Measurements from ENCODE around the gene IGFL2.

IGFL2 gene

GRCh38 chr19:46134527-46134926 is 13.5 kb upstream of the IGFL2 start:
- no peak for DNase-seq (ENCODE audit: low spot score)
- H3K27ac ChIP-seq: no peak overlapping the region
- ChIA-PET CTCF (no interaction called here), POLR2A (ENCODE audit: low non-redundant PET) (interaction anchor here (0.7 kb wide), 1 partner anchor 14 kb away, joined by 3 read pairs; the partner anchor contains the start of gene IGFL2)
- TF ChIP-seq, protein P1, sequence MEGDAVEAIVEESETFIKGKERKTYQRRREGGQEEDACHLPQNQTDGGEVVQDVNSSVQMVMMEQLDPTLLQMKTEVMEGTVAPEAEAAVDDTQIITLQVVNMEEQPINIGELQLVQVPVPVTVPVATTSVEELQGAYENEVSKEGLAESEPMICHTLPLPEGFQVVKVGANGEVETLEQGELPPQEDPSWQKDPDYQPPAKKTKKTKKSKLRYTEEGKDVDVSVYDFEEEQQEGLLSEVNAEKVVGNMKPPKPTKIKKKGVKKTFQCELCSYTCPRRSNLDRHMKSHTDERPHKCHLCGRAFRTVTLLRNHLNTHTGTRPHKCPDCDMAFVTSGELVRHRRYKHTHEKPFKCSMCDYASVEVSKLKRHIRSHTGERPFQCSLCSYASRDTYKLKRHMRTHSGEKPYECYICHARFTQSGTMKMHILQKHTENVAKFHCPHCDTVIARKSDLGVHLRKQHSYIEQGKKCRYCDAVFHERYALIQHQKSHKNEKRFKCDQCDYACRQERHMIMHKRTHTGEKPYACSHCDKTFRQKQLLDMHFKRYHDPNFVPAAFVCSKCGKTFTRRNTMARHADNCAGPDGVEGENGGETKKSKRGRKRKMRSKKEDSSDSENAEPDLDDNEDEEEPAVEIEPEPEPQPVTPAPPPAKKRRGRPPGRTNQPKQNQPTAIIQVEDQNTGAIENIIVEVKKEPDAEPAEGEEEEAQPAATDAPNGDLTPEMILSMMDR (conservative IDR thresholded peaks at IDR 0.05; ENCODE audit: low read depth): no peak

DNA sequence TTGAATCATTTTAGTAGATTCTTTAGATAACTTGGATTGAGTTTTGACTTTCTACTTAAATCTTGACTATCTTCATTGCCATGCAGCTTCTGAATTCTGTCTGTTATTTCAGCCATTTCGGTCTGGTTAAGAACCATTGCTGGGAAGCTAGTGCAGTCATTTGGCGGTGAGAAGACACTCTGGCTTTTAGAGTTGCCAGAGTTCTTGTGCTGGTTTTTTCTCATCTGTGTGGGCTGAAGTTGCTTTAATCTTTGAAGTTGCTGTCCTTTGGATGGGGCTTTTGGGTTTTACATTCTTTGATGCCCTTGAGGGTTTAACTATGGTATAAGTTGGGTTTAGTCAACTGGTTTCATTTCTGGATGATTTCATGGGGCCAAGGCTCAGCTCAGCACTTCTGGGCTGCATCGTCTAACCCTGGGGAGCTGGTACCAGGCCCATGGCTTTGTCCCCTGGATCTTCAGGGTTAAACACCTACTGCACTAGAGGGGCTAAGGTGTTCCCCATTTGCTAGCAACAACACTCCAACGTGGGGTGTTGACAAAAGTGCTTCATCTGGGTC is 10.0 kb upstream of the IGFL2 start:
- TF ChIP-seq, protein P1 (conservative IDR thresholded peaks at IDR 0.05; ENCODE audit: low read depth): no peak
- ChIA-PET POLR2A (ENCODE audit: low non-redundant PET) (no interaction called here), CTCF (interaction anchor here (1.0 kb wide), 1 partner anchor 61 kb away, joined by 3 read pairs; no protein-coding TSS in a partner anchor)
- DNase-seq (ENCODE audit: low spot score): no peak
- no peak overlapping the region for H3K27ac ChIP-seq

- ChIA-PET CTCF (no interaction called here), POLR2A (ENCODE audit: low non-redundant PET) (no interaction called here)
- H3K27ac ChIP-seq: no peak overlapping the region
- DNase-seq (ENCODE audit: low spot score): no peak
- TF ChIP-seq, protein P1 (conservative IDR thresholded peaks at IDR 0.05; ENCODE audit: low read depth): no peak
Observed at GRCh38 chr19:46141421-46141820, 6.6 kb upstream of the IGFL2 start.

- CTCF ChIA-PET: interaction anchor here (0.7 kb wide), 1 partner anchor 491 kb away, joined by 3 read pairs; no protein-coding TSS in a partner anchor
- TF ChIP-seq, protein P1 (conservative IDR thresholded peaks at IDR 0.05; ENCODE audit: low read depth): no peak
- no peak overlapping the region for H3K27ac ChIP-seq
- DNase-seq (ENCODE audit: low spot score): no peak
- POLR2A ChIA-PET (ENCODE audit: low non-redundant PET): interaction anchor here (0.6 kb wide), 1 partner anchor 325 kb away, joined by 7 read pairs; no protein-coding TSS in a partner anchor
Observed at GRCh38 chr19:46142294-46142693, 5.7 kb upstream of the IGFL2 start.

DNA sequence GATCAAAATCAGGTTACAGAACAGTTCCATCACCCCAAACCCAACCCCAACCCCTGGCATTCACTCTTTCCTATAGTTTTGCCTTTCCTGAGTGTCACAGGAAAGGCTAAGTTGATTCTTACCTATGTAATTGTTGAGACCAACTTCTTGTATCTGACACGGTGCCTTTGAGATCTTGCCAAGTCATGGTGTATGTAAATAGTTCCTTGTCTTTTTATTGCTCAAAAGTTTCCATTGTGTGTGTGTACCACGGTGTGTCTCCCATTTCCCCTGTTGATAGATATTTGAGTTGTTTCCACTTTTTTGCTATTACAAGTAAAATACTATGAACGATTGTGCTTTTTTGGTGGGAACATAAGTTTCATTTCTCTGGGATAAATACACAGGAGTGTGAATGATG is 3.3 kb upstream of the IGFL2 start:
- ChIA-PET POLR2A (ENCODE audit: low non-redundant PET) (no interaction called here), CTCF (no interaction called here)
- no peak for DNase-seq (ENCODE audit: low spot score)
- H3K27ac ChIP-seq: no peak overlapping the region
- TF ChIP-seq, protein P1 (conservative IDR thresholded peaks at IDR 0.05; ENCODE audit: low read depth): no peak

GRCh38 chr19:46147166-46147740 is 785 bp upstream of the IGFL2 start:
- POLR2A ChIA-PET (ENCODE audit: low non-redundant PET): no interaction called here
- CTCF ChIA-PET: no interaction called here
- no peak for DNase-seq (ENCODE audit: low spot score)
- no peak overlapping the region for H3K27ac ChIP-seq
- TF ChIP-seq, protein P1 (conservative IDR thresholded peaks at IDR 0.05; ENCODE audit: low read depth): no peak

All from RWPE1 (cell line).